Measurements from ENCODE around the gene PLXDC2.

DNA sequence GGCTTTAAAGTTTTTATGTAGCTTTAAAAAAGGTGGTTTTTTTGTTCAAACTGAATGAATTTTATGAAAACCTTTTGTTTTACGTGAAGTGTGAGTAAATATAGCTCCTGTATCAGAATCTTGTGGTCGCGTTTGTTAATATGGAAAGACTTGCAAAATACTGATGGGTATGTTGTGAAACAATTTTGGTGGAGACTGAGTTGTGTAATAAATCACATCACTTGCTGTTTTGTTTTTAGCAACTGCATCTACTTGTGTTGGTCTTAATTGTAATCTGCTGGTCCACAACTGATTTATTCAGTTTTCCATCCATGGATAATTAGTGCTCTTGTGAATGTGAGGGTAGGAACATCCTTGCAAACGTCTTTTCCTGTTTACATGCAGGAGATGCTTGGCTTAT is 10.5 kb downstream of the PLXDC2 start:
- TF ChIP-seq ZNF114 (CRISPR knock-in tag; IDR thresholded peaks at IDR 0.05) (no peak), CTCF (conservative IDR thresholded peaks at IDR 0.05; ENCODE audit: low read depth in 2 of 2) (no peak), EZH2phosphoT487 (IDR thresholded peaks at IDR 0.05; ENCODE audit: unreplicated experiment) (no peak), EZH2 (IDR thresholded peaks at IDR 0.05; ENCODE audit: low read depth, unreplicated experiment) (no peak), POLR2AphosphoS5 (IDR thresholded peaks at IDR 0.05; ENCODE audit: low read depth) (no peak), CREB1 (CRISPR knock-in tag; IDR thresholded peaks at IDR 0.05; ENCODE audit: low read depth) (no peak), JUNB (IDR thresholded peaks at IDR 0.05; ENCODE audit: unreplicated experiment) (no peak)
- TF ChIP-seq, protein P1, sequence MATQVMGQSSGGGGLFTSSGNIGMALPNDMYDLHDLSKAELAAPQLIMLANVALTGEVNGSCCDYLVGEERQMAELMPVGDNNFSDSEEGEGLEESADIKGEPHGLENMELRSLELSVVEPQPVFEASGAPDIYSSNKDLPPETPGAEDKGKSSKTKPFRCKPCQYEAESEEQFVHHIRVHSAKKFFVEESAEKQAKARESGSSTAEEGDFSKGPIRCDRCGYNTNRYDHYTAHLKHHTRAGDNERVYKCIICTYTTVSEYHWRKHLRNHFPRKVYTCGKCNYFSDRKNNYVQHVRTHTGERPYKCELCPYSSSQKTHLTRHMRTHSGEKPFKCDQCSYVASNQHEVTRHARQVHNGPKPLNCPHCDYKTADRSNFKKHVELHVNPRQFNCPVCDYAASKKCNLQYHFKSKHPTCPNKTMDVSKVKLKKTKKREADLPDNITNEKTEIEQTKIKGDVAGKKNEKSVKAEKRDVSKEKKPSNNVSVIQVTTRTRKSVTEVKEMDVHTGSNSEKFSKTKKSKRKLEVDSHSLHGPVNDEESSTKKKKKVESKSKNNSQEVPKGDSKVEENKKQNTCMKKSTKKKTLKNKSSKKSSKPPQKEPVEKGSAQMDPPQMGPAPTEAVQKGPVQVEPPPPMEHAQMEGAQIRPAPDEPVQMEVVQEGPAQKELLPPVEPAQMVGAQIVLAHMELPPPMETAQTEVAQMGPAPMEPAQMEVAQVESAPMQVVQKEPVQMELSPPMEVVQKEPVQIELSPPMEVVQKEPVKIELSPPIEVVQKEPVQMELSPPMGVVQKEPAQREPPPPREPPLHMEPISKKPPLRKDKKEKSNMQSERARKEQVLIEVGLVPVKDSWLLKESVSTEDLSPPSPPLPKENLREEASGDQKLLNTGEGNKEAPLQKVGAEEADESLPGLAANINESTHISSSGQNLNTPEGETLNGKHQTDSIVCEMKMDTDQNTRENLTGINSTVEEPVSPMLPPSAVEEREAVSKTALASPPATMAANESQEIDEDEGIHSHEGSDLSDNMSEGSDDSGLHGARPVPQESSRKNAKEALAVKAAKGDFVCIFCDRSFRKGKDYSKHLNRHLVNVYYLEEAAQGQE (IDR thresholded peaks at IDR 0.05; ENCODE audit: unreplicated experiment), result no peak
